ENCODE results near the gene CDH23. TPM values are rescaled to one million over a fixed set of nuclear protein-coding genes. Genes with fewer than 3 reads are reported as not detected.

Gene CDH23
- total and polyA plus RNA-seq, 2 donors (not counting 1 experiment from before 2014, with no cell fraction given), result 0.01 to 0.17 TPM

GRCh38 chr10:71729161-71729636 lies 332.5 kb downstream of the CDH23 start:
- Histone ChIP-seq H3K4me1 (ENCODE audit: control insufficient read depth, extremely low read depth, insufficient read depth, low read length) (peaks cover 7% of the 10 kb centered on the region), H3K36me3 (ENCODE audit: control insufficient read depth, insufficient read depth, low read length) (no peaks in the 10 kb centered on the region), H3K79me2 (ENCODE audit: control insufficient read depth, insufficient read depth, low read length) (no peaks in the 10 kb centered on the region), H3K4me2 (ENCODE audit: extremely low read depth, insufficient read depth, low read length) (no peak overlapping the region), H4K20me1 (ENCODE audit: control insufficient read depth, extremely low read depth, insufficient read depth, low read length) (no peaks in the 10 kb centered on the region), H3K9ac (ENCODE audit: insufficient read depth, low read length) (no peak overlapping the region), H3K9me3 (ENCODE audit: control insufficient read depth, insufficient read depth, low read depth, low read length) (no peaks in the 10 kb centered on the region), H2AFZ (ENCODE audit: low read length) (no peak overlapping the region), H3K27me3 (ENCODE audit: control insufficient read depth, insufficient read depth, low read length) (peaks cover 5% of the 10 kb centered on the region), H3K4me3 (replicated peaks in 1 of 4; ENCODE audit: control extremely low read depth in 1 of 4, insufficient read depth in 1 of 4, low read depth in 3 of 4, low read length in 4 of 4) (no peak overlapping the region), H3K27ac (ENCODE audit: insufficient read depth, low read length) (no peak overlapping the region)
- DNase-seq (ENCODE audit: low read depth in 2 of 2), result no peak
- TF ChIP-seq EZH2 (IDR thresholded peaks at IDR 0.05; ENCODE audit: low read length, missing control alignments), result no peak
- TF ChIP-seq, protein P1, sequence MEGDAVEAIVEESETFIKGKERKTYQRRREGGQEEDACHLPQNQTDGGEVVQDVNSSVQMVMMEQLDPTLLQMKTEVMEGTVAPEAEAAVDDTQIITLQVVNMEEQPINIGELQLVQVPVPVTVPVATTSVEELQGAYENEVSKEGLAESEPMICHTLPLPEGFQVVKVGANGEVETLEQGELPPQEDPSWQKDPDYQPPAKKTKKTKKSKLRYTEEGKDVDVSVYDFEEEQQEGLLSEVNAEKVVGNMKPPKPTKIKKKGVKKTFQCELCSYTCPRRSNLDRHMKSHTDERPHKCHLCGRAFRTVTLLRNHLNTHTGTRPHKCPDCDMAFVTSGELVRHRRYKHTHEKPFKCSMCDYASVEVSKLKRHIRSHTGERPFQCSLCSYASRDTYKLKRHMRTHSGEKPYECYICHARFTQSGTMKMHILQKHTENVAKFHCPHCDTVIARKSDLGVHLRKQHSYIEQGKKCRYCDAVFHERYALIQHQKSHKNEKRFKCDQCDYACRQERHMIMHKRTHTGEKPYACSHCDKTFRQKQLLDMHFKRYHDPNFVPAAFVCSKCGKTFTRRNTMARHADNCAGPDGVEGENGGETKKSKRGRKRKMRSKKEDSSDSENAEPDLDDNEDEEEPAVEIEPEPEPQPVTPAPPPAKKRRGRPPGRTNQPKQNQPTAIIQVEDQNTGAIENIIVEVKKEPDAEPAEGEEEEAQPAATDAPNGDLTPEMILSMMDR (conservative IDR thresholded peaks at IDR 0.05 in 1 of 2, IDR thresholded peaks at IDR 0.05 in 1 of 2; ENCODE audit: low read depth in 1 of 2, low read length in 2 of 2), result no peak

GRCh38 chr10:71731791-71732190 lies 335.1 kb downstream of the CDH23 start:
- H3K4me3 ChIP-seq (replicated peaks in 1 of 4; ENCODE audit: control extremely low read depth in 1 of 4, insufficient read depth in 1 of 4, low read depth in 3 of 4, low read length in 4 of 4), result no peak overlapping the region
- no peaks in the 10 kb centered on the region for H4K20me1 ChIP-seq (ENCODE audit: control insufficient read depth, extremely low read depth, insufficient read depth, low read length)
- no peak overlapping the region for H3K9ac ChIP-seq (ENCODE audit: insufficient read depth, low read length)
- H3K9me3 ChIP-seq (ENCODE audit: control insufficient read depth, insufficient read depth, low read depth, low read length), result no peaks in the 10 kb centered on the region
- no peaks in the 10 kb centered on the region for H3K36me3 ChIP-seq (ENCODE audit: control insufficient read depth, insufficient read depth, low read length)
- H3K4me2 ChIP-seq (ENCODE audit: extremely low read depth, insufficient read depth, low read length), result no peak overlapping the region
- H3K79me2 ChIP-seq (ENCODE audit: control insufficient read depth, insufficient read depth, low read length), result no peaks in the 10 kb centered on the region
- TF ChIP-seq, protein P1 (conservative IDR thresholded peaks at IDR 0.05 in 1 of 2, IDR thresholded peaks at IDR 0.05 in 1 of 2; ENCODE audit: low read depth in 1 of 2, low read length in 2 of 2), result no peak
- no peak for TF ChIP-seq EZH2 (IDR thresholded peaks at IDR 0.05; ENCODE audit: low read length, missing control alignments)
- peaks cover 7% of the 10 kb centered on the region for H3K4me1 ChIP-seq (ENCODE audit: control insufficient read depth, extremely low read depth, insufficient read depth, low read length)
- H3K27ac ChIP-seq (ENCODE audit: insufficient read depth, low read length), result no peak overlapping the region
- H3K27me3 ChIP-seq (ENCODE audit: control insufficient read depth, insufficient read depth, low read length), result peaks cover 5% of the 10 kb centered on the region
- H2AFZ ChIP-seq (ENCODE audit: low read length), result no peak overlapping the region
- no peak for DNase-seq (ENCODE audit: low read depth in 2 of 2)

- Histone ChIP-seq H3K4me1 (ENCODE audit: control insufficient read depth, extremely low read depth, insufficient read depth, low read length) (no peaks in the 10 kb centered on the region), H3K9ac (ENCODE audit: insufficient read depth, low read length) (no peak overlapping the region), H4K20me1 (ENCODE audit: control insufficient read depth, extremely low read depth, insufficient read depth, low read length) (no peaks in the 10 kb centered on the region), H3K27me3 (ENCODE audit: control insufficient read depth, insufficient read depth, low read length) (peaks cover 3% of the 10 kb centered on the region), H3K36me3 (ENCODE audit: control insufficient read depth, insufficient read depth, low read length) (no peaks in the 10 kb centered on the region), H3K4me2 (ENCODE audit: extremely low read depth, insufficient read depth, low read length) (no peak overlapping the region), H3K4me3 (replicated peaks in 1 of 4; ENCODE audit: control extremely low read depth in 1 of 4, insufficient read depth in 1 of 4, low read depth in 3 of 4, low read length in 4 of 4) (no peak overlapping the region), H3K79me2 (ENCODE audit: control insufficient read depth, insufficient read depth, low read length) (no peaks in the 10 kb centered on the region), H3K9me3 (ENCODE audit: control insufficient read depth, insufficient read depth, low read depth, low read length) (no peaks in the 10 kb centered on the region), H2AFZ (ENCODE audit: low read length) (no peak overlapping the region), H3K27ac (ENCODE audit: insufficient read depth, low read length) (no peak overlapping the region)
- no peak for DNase-seq (ENCODE audit: low read depth in 2 of 2)
- TF ChIP-seq, protein P1 (conservative IDR thresholded peaks at IDR 0.05 in 1 of 2, IDR thresholded peaks at IDR 0.05 in 1 of 2; ENCODE audit: low read depth in 1 of 2, low read length in 2 of 2), result no peak
- no peak for TF ChIP-seq EZH2 (IDR thresholded peaks at IDR 0.05; ENCODE audit: low read length, missing control alignments)
Measured at GRCh38 chr10:71734797-71735196, 338.1 kb downstream of the CDH23 start.

Measured in fibroblast of lung (primary cell).